ENCODE results near the gene COTL1. TPM values are rescaled to one million over a fixed set of nuclear protein-coding genes. Genes with fewer than 3 reads are reported as not detected.

The COTL1 gene
- total and polyA plus RNA-seq, 9 of the 15 experiments (the other 6 are each of a cell fraction or from before 2014, with no cell fraction given) = 27.7 to 185 (median 72.5) TPM

GRCh38 chr16:84519855-84520254 is 98.0 kb downstream of the COTL1 start:
- no peaks in the 10 kb centered on the region for H3K9me1 ChIP-seq (ENCODE audit: control insufficient read depth, insufficient read depth, low read length)
- WGBS (ENCODE audit: insufficient coverage, low coverage, missing lambda C conversion rate) = 28% methylated on average over 10 of the region's 11 CpGs
- no peaks in the 10 kb centered on the region for H3K9me3 ChIP-seq (replicated peaks; ENCODE audit: control insufficient read depth, insufficient read depth, low read depth, low read length)
- BruUV-seq (replicated peaks) = no TSS peak
- ChIA-PET CTCF (ENCODE audit: low intra/inter-chr PET ratio) (interaction anchor here (0.7 kb wide), 1 partner anchor 12 kb away, joined by 3 read pairs; no protein-coding TSS in a partner anchor), POLR2A (interaction anchor here (1.0 to 1.7 kb wide), 4 partner anchors 10 to 513 kb away, joined by 3 to 8 read pairs (median 3); partner anchors contain the start of gene MBTPS1)
- H3K27ac ChIP-seq (ENCODE audit: extremely low read depth, low read depth, low read length) = no peak overlapping the region
- DNase-seq (ENCODE audit: extremely low read depth in 1 of 4, low spot score in 3 of 4) (no peak), ATAC-seq (no peak), FAIRE-seq (peak; percentile 11)
- no peak overlapping the region; the same call in 1 of the 2 replicates for H2AFZ ChIP-seq (ENCODE audit: low read depth, low read length)
- no peak overlapping the region for H3K4me3 ChIP-seq
- H3K4me2 ChIP-seq (ENCODE audit: insufficient read depth, low read length) = no peak overlapping the region
- H3K36me3 ChIP-seq (ENCODE audit: control insufficient read depth, insufficient read depth, low read length) = no peaks in the 10 kb centered on the region
- in situ Hi-C loops (cut with MboI) = no loop called here
- peaks cover 0 to 10% of the 10 kb centered on the region in 2 experiments; a peak in 3 of 5 replicates for H3K4me1 ChIP-seq (replicated peaks in 1 of 2; ENCODE audit: control insufficient read depth in 2 of 2, insufficient read depth in 2 of 2, low read length in 2 of 2)
- intact Hi-C loops (cut with micrococcal nuclease) = no loop called here
- 0 out of 4 replicates have a peak overlapping the region, but pooled peaks of 1 of the 2 experiments have one; percentile 29 for H3K9ac ChIP-seq (ENCODE audit: insufficient read depth in 1 of 2, low read depth in 2 of 2, low read length in 2 of 2)
- no peaks in the 10 kb centered on the region for H4K20me1 ChIP-seq (replicated peaks; ENCODE audit: control insufficient read depth, insufficient read depth, low read length)
- peaks cover 2 to 16% of the 10 kb centered on the region in 2 experiments; a peak in 3 of 5 replicates for H3K27me3 ChIP-seq (ENCODE audit: control insufficient read depth in 2 of 2, insufficient read depth in 2 of 2, low read length in 2 of 2)
- H3K79me2 ChIP-seq (ENCODE audit: control insufficient read depth, insufficient read depth, low read length) = no peaks in the 10 kb centered on the region
- TF ChIP-seq SRSF9 (IDR thresholded peaks at IDR 0.05; ENCODE audit: borderline replicate concordance, low read depth, low read length) (no peak), CHAMP1 (IDR thresholded peaks at IDR 0.05) (no peak), ZNF318 (IDR thresholded peaks at IDR 0.05; ENCODE audit: borderline replicate concordance in 1 of 2, low read depth in 1 of 2) (no peak), HDAC8 (tag; IDR thresholded peaks at IDR 0.05) (no peak), POLR2H (tag; IDR thresholded peaks at IDR 0.05; ENCODE audit: low read depth) (no peak), NR2C2 (CRISPR knock-in tag; IDR thresholded peaks at IDR 0.05) (no peak), NR2C2 (tag; IDR thresholded peaks at IDR 0.05) (no peak), MEIS2 (IDR thresholded peaks at IDR 0.05; ENCODE audit: partially characterized antibody) (no peak), CC2D1A (IDR thresholded peaks at IDR 0.05) (no peak), CGGBP1 (CRISPR knock-in tag; IDR thresholded peaks at IDR 0.05) (no peak), FOS (IDR thresholded peaks at IDR 0.05; ENCODE audit: extremely low read depth, insufficient read length) (no peak), ZBTB8A (IDR thresholded peaks at IDR 0.05; ENCODE audit: partially characterized antibody) (no peak)

Data from K562 (cell line).